HG03565 (cell line): ENCODE data around the gene LRRC4C.

Experiments
- ATAC-seq: cut with Tn5 transposase; IDR thresholded peaks from one replicate; pipeline ENCODE4 v1.9.1; 2021; ENCODE audit warnings: mild to moderate bottlenecking, moderate library complexity; ENCODE audit not compliant: unreplicated experiment

Gene LRRC4C

GRCh38 chr11:41419901-41420300 lies 39.6 kb downstream of the LRRC4C start:
- no peak for ATAC-seq

DNA sequence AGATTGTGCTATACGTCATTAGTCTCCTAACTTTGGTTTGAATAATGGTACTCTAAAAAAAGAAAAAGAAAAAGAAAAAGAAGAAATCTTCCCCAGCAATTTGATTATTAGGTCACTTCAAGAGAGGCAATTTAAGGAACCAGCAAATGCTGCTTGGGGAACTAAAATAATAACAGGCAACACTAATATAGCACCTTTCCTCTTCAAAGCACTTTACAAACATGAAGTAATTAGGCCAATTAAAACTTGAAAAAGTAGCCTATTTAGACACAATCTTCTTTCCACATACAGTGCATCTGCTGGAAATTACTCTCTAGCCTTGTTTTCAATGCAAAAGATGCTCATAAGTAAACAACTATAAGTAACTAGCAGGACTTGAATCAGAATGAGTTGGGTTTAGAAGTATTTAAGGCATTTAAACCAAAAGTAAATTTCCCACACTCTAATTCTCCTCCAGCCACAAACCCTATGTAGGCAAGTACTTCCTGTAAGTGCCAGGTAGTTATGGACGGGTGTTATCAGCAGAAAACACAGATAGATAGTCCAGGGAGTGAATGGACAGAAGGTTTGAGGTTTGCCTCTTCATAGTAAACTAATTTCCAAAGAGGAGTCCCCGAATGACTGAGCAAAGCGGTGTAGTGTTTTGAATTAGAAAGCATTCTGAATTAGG lies 44.5 kb downstream of the LRRC4C start:
- no peak for ATAC-seq

GRCh38 chr11:41413843-41414242 lies 45.6 kb downstream of the LRRC4C start:
- ATAC-seq = peak; percentile 98

DNA sequence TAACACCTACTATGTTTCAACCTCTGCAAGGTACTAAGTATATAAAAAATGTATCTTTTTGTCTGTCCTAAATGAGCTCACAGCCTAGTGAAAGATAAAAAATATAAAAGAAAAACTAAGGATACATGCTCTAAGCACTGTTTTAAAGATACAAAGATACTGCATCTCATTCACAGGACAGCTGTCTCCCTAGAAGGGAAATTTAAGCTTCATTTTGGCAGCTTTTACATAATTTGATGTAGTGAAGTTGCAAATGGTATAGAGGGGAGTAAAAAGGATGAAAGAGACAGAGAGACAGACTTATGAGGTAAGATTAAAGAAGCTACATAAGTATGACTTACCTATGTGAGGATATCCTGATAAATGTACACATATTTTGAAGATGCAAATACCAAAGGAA lies 53.6 kb downstream of the LRRC4C start:
- no peak for ATAC-seq

GRCh38 chr11:41404109-41404508 lies 55.3 kb downstream of the LRRC4C start:
- ATAC-seq = no peak

- ATAC-seq = no peak
Observed at GRCh38 chr11:41403458-41403857, 56.0 kb downstream of the LRRC4C start.

DNA sequence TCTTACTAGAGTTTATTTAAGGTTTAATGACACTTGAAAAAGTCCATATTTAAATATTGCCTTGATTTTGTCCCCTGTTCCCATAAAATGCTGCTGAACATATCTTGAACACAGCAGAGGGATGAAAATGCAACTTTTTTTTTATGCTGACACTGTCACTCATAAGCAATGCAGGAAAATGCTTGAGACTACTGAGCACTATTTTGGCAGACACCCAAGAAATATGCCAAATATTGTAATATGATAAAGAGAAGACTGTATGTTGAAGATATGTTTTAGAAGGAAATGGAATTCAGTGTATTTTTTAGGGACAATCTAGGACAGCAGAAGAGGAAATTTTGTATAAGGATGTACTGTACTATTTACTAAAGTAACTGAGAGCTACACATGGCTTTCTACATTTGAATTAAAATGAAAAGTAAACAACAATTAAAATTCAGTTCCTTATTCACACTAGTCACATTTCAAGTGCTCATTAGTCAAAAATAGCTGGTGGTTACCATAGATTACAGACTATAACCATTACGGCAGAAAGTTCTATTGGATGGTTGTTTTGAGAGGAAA lies 58.6 kb downstream of the LRRC4C start:
- no peak for ATAC-seq

DNA sequence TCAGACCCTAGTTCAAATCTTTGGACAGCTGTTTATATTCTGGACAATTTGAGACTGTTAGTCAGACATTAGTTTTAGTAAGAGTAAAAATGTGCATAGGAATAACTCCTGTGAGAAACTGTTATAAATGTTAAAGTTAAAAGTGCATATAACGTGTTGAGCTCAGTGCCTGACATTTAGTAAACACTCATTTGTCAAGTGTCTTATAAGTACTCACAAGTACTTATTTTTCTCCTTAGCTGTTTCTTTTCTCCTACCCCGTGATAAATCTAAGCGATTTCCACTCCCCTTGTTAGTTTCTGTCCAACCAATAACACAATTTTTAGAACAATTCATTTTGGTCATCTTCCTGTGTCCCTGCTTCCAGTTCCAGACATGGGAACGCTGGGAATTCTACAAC lies 59.3 kb downstream of the LRRC4C start:
- no peak for ATAC-seq

GRCh38 chr11:41399323-41399722 lies 60.1 kb downstream of the LRRC4C start:
- ATAC-seq = no peak

GRCh38 chr11:41398175-41398574 lies 61.3 kb downstream of the LRRC4C start:
- ATAC-seq = no peak

- no peak for ATAC-seq
Observed at GRCh38 chr11:41394521-41395195, 64.8 kb downstream of the LRRC4C start.

- no peak for ATAC-seq
Observed at GRCh38 chr11:41392596-41392995, 66.9 kb downstream of the LRRC4C start.

GRCh38 chr11:41389623-41390130 lies 69.8 kb downstream of the LRRC4C start:
- no peak for ATAC-seq

DNA sequence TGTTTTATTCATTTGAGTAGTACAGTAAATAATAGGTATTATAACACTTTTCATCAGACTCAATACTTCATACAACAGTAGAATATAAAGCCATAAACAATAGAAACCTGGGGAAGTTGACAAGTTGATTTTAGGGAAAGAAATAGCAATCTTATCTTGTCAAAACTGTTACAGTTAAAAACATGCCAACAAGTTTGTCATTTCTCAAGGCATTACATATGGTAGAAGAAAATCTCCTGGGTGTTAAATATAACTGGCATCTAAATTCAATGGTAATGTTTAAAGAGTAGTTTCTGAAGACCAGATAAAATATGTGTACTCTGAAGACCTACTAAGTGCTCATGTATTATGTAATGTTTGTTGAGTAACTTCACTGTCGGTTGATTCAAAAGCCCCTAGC lies 75.1 kb downstream of the LRRC4C start:
- ATAC-seq = no peak

- ATAC-seq = no peak
Observed at GRCh38 chr11:41383768-41384167, 75.7 kb downstream of the LRRC4C start.

DNA sequence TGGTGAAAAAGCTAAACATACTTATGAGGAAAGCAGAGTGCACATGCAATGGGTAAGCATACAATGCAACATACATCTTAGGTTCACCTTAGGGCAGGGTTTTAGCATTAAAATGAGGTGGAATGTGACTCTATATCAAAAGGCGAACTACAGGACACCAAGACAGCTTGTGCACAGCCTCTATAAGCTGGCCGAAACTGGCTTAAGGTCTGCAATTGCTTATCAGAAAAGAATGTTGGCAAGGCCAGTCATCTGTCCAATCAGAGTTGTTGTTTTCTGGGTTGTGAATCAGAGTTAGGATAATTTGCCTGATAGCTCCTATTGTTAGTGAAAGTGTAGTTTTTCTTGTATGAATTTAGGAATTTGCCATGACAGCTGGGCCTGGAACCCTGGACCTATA lies 76.5 kb downstream of the LRRC4C start:
- ATAC-seq = no peak

- ATAC-seq = no peak
Observed at GRCh38 chr11:41379084-41379483, 80.4 kb downstream of the LRRC4C start.

DNA sequence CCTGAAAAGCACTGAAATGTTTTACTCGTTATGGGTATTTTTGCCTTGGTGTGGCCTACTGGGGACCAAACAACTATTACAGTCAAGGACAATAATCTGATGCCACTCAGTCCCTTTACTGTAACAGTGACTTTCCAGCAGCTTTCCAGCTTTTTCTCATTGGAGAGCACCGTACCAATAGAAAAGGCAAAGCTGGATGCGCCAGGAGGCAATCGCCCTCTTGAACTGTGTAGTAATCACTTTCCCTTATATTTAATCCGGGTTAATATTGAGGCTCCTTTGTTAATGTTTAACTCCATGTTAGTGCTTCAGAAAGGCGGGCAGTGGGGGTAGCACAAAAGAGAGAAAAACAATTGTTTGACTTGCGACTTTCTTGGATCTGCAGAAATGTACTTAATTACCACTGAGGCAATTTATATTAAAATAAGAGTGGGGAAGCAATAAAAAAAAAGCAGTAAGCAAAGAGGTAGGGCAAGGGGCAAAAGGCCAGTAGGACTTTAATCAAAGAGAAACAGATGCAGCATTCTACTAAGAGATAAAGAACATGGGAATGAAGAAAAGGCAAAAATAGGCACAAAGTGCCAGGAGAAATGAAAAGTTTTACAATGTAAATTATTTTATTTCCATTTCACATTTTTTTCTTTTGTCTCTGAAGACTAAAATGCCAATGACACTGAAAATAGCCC lies 81.6 kb downstream of the LRRC4C start:
- ATAC-seq = no peak

- no peak for ATAC-seq
Observed at GRCh38 chr11:41351825-41352224, 107.6 kb downstream of the LRRC4C start.

GRCh38 chr11:41346042-41346441 lies 113.4 kb downstream of the LRRC4C start:
- ATAC-seq = no peak
